Activated CD4-positive, CD25-positive, alpha-beta regulatory T cell treated with anti-CD3 and anti-CD28 coated beads, Interleukin-2, amount 50 U/mL, for 72 hours (primary cell): ENCODE measurements around the gene MFRP.

Experiments
- DNase-seq: peaks from one replicate; pipeline ENCODE4 v3.0.0; 2021

The MFRP gene

GRCh38 chr11:119356349-119357031, 10.0 kb upstream of the MFRP start:
- DNase-seq = peak; percentile 77

GRCh38 chr11:119355091-119355843, 8.8 kb upstream of the MFRP start:
- DNase-seq = no peak

GRCh38 chr11:119352857-119353260, 6.4 kb upstream of the MFRP start:
- DNase-seq = no peak

- DNase-seq = no peak
These were observed 4.7 kb upstream of the MFRP start for GRCh38 chr11:119351232-119351631.

- no peak for DNase-seq
These were observed 3.8 kb upstream of the MFRP start for GRCh38 chr11:119350302-119350701.

GRCh38 chr11:119347940-119348605, 1.6 kb upstream of the MFRP start:
- no peak for DNase-seq

- DNase-seq = no peak
These were observed 737 bp upstream of the MFRP start for GRCh38 chr11:119347242-119347641.

GRCh38 chr11:119345685-119346084, 820 bp downstream of the MFRP start:
- no peak for DNase-seq

- DNase-seq = no peak
These were observed 2.1 kb downstream of the MFRP start for GRCh38 chr11:119344291-119345010.

GRCh38 chr11:119343726-119344125, 2.8 kb downstream of the MFRP start:
- DNase-seq = no peak

- DNase-seq = no peak
These were observed 4.0 kb downstream of the MFRP start for GRCh38 chr11:119342362-119343130.

GRCh38 chr11:119342023-119342300, 4.5 kb downstream of the MFRP start:
- DNase-seq = no peak

GRCh38 chr11:119341222-119342022, 5.1 kb downstream of the MFRP start:
- no peak for DNase-seq

GRCh38 chr11:119340335-119341221, 5.9 kb downstream of the MFRP start, which contains the start of gene C1QTNF5:
Gene C1QTNF5 (minus strand): TSS chr11:119340883. CDS start chr11:119340397, 486 bp downstream.
- DNase-seq = no peak

- peak; percentile 63 for DNase-seq
These were observed 6.7 kb downstream of the MFRP start for GRCh38 chr11:119339589-119340334.

- no peak for DNase-seq
These were observed 7.4 kb downstream of the MFRP start for GRCh38 chr11:119338965-119339588.

- peak; percentile 69 for DNase-seq
These were observed 8.1 kb downstream of the MFRP start for GRCh38 chr11:119338318-119338890.

- DNase-seq = no peak
These were observed 8.8 kb downstream of the MFRP start for GRCh38 chr11:119337581-119338317.
